Adrenal gland (tissue), 5 donors: ENCODE results near the gene MYF5.

Experiments used
- POLR2A ChIP-seq, 2 donors: fragments of 450-650 bp; IDR thresholded peaks; one replicate each; pipeline ENCODE4 v1.6.1; 2017; ENCODE audit warnings: antibody characterized with exemption in 2 of 2, mild to moderate bottlenecking in 2 of 2, moderate library complexity in 1 of 2
- TF ChIP-seq, protein P1 (sequence below), 6 experiments: fragments of 450-650 bp in 4 of 6; fragments of 200-600 bp in 2 of 6; sonication (generic) in 1 of 6; IDR thresholded peaks; 1 replicate in 5 of 6; 2 replicates in 1 of 6; pipeline versions ENCODE4 v1.5.1 to v1.8.0; 2016 to 2021; ENCODE audit warnings: antibody characterized with exemption in 6 of 6, mild to moderate bottlenecking in 2 of 6, moderate library complexity in 1 of 6
- donor health status: DM: no; HTN: no; CAD: no.

DNA sequence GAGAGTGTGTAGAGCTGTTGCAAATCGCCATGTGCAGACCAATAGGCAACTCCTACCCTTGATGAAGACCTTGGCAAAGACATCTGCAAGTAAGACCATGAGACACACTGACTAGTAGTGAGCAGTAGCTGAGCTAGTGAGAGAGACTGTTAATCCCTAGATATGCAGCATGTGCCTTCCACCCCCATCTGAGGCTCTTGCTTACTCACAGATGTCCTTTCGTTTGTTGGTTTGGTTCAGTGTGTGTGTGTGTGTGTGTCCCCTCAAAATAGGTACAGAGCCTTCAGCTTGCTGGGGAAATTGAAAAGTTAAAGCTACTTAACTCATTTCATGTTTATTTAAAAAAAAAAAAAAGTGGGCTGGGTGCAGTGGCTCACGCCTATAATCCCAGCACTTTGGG, 37.6 kb downstream of the MYF5 start:
- TF ChIP-seq, protein P1, sequence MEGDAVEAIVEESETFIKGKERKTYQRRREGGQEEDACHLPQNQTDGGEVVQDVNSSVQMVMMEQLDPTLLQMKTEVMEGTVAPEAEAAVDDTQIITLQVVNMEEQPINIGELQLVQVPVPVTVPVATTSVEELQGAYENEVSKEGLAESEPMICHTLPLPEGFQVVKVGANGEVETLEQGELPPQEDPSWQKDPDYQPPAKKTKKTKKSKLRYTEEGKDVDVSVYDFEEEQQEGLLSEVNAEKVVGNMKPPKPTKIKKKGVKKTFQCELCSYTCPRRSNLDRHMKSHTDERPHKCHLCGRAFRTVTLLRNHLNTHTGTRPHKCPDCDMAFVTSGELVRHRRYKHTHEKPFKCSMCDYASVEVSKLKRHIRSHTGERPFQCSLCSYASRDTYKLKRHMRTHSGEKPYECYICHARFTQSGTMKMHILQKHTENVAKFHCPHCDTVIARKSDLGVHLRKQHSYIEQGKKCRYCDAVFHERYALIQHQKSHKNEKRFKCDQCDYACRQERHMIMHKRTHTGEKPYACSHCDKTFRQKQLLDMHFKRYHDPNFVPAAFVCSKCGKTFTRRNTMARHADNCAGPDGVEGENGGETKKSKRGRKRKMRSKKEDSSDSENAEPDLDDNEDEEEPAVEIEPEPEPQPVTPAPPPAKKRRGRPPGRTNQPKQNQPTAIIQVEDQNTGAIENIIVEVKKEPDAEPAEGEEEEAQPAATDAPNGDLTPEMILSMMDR (IDR thresholded peaks at IDR 0.05) = no peak
- TF ChIP-seq POLR2A (IDR thresholded peaks at IDR 0.05) = no peak
